GM15510 (cell line): ENCODE measurements around the gene EPB41L4A.

ENCODE experiments used
- POLR2A ChIP-seq: IDR thresholded peaks from 3 replicates; pipeline ENCODE4 v1.6.1; 2011; ENCODE audit warnings: borderline replicate concordance; ENCODE audit not compliant: insufficient read length; ENCODE audit errors: extremely low read depth

Gene EPB41L4A, protein sequence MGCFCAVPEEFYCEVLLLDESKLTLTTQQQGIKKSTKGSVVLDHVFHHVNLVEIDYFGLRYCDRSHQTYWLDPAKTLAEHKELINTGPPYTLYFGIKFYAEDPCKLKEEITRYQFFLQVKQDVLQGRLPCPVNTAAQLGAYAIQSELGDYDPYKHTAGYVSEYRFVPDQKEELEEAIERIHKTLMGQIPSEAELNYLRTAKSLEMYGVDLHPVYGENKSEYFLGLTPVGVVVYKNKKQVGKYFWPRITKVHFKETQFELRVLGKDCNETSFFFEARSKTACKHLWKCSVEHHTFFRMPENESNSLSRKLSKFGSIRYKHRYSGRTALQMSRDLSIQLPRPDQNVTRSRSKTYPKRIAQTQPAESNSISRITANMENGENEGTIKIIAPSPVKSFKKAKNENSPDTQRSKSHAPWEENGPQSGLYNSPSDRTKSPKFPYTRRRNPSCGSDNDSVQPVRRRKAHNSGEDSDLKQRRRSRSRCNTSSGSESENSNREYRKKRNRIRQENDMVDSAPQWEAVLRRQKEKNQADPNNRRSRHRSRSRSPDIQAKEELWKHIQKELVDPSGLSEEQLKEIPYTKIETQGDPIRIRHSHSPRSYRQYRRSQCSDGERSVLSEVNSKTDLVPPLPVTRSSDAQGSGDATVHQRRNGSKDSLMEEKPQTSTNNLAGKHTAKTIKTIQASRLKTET

DNA sequence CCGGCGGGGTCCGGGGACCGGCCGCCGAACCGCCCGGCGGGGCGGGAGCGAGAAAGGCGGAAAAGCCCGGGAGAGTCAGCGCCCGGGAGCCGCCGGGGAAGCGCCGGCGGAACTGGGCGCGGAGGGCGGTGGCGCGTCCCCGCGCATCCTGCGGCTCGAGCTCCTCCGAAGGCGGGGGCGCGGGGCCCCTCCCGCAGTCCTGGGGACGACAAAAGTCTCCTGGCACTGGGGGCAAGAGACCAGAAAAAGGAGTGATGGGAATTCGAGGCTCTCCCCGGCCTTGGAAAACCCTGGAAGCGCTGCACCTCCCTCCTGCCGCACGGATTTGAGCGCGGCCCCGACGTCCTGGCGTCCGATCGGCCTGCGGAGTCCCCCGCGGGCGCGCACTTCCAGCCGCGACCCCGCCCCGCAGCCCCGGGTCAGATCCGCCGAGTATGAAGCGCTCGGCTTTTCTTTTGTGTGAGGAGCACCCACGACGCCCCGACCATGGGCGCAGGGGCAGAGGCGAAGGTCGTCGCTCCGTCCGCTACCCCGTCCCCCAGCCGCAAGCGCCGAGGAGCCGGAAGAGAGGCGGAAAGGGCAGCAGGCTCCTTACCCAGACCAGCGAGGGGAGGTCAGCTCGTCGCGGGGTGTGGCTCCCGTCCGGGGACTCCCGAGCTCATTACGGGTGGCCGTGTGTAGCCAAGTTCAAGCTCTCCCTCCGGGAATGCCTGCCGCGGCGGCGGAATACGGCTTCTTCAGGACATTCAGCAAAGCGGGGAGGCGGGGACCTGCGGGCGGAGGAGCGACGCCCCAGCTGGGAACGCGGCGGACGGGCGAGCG, at the start of gene EPB41L4A:
Gene EPB41L4A, minus strand, starts transcription at position 114 of the 822 bp plus-strand sequence. CDS start 238 bp downstream, outside the sequence.
- no peak for TF ChIP-seq POLR2A

DNA sequence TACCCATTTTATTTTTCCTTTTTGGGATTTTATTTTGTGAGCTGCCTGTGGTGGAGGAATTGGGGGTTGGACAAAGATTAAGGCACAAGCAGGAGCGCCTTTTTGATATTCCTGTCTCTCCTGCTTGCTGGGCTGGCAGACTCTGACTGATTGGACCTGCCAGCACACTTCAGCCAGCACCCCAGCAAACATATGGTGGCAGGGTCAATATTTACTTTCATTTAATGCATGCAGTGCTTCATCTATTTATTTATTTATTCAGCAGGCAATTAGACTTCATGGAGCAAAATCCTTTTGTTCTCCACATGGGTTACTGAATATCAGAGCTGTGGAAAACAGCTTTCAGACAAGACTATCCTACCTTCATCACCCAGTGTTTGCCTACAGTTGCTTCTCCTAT, 48.4 kb upstream of the EPB41L4A start:
- no peak for TF ChIP-seq POLR2A

DNA sequence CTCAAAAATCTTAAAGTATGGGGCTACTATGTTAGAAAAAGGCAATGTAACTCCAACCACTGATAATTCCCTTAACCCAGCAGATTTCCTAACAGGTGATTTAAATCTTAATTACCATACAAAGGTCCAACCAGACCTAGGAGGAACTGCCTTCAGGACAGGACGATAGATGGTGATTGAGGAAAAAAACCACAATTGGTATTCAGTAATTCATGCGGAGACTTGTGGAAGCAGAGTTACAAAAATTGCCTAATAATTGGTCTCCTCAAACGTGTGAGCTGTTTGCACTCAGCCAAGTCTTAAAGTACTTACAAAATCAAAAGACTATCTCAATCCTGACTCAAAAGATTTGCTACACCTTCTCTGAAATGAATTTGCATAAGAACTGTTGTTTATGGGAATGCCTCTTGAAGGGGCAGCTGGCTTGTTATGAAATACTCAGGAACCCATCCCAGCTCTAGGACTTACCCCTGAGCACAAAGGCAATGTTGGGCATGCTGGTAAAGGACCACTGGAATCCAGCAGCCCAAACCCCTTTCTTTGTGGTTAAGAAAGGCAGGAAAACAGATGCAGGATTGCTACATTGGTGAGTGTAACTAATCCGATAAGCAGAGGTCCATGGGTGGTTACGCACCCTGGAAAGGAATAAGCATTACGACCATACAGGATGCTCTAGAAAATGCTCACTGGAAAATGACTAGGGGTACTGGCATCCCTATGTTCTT, 26.7 kb upstream of the EPB41L4A start:
- no peak for TF ChIP-seq POLR2A

DNA sequence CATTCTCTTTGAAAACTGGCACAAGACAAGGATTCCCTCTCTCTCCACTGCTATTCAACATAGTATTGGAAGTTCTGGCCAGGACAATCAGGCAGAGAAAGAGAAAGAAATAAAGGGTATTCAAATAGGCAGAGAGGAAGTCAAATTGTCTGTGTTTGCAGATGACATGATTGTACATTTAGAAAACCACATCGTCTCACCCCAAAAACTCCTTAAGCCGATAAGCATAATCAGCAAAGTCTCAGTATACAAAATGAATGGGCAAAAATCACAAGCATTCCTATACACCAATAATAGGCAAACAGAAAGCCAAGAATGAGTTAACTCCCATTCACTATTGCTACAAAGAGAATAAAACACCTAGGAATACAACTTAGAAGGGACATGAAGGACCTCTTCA, 21.0 kb upstream of the EPB41L4A start:
- TF ChIP-seq POLR2A: no peak

DNA sequence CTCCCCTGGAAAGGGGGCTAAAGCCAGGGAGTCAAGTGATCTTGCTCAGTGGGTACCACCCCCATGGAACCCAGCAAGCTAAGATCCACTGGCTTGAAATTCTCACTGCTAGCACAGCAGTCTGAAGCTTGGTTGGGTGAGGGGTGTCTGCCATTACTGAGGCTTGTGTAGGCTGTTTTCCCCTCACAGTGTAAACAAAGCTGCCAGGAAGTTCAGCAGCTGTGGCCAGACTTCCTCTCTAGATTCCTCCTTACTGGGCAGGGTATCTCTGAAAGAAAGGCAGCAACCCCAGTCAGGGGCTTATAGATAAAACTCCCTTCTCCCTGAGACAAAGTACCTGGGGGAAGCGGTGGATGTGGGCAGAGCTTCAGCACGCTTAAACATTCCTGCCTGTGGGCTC, 17.1 kb upstream of the EPB41L4A start:
- no peak for TF ChIP-seq POLR2A

DNA sequence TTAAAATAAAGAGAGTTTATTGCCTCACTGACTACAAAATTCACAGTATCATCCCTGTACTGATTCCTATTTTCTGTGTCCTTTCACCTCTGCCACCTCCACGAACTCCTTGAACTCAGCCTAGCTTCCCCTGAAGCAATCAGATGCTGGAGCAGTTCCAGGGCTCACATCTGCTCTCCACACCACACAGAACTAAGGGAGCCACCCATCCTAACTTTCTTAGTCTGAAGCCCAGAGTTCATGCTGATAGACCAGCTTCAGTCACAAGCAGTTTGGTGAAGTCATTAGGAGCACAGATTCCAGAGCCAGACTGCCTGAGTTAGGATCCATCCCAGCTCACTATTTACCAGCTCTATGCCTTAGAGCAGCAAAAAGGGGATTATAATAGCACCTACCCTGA, 15.6 kb upstream of the EPB41L4A start:
- TF ChIP-seq POLR2A: no peak

DNA sequence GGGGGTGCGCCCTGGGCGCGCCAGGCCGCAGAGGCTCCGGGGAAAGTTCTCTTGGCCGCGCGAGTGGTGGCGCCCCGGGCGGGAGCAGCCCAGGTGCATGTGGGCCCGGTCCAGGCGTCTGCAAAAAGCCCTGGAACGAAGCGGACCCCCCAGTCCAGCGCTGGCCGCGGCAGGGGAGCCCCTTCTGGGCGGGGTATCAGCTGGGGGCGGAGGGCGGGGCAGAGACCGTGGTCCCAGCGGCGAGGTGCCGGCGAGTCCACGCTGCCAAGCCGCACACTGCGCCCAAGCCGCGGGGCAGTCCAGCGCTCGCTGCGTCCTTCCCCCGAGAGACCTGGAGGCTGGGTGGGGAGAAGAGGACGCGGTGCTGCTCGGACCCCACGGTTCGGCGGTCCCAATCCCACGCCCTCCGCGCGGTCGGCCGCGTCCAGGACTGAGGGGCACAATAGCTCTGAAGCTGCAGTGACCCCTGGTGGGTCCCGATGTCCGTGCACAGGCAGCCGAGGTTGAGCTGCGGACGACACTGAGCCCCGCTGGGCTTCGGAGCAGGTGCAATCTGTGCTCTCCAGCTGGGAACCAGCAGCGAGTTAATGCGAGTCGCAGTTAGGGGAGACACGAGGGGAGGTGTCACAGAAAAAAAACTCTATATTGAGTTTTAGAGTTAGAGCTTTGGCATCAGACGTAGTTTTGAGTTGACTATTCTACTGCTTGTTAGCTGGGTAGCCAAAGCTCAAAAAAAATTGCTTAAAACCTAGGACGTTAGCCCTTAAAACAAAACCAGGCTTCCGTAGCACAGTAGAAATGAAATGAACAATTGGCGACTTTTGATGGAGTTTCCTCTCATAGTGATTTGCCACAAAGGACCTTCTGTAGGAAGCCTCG, 1.1 kb upstream of the EPB41L4A start:
- TF ChIP-seq POLR2A: no peak

DNA sequence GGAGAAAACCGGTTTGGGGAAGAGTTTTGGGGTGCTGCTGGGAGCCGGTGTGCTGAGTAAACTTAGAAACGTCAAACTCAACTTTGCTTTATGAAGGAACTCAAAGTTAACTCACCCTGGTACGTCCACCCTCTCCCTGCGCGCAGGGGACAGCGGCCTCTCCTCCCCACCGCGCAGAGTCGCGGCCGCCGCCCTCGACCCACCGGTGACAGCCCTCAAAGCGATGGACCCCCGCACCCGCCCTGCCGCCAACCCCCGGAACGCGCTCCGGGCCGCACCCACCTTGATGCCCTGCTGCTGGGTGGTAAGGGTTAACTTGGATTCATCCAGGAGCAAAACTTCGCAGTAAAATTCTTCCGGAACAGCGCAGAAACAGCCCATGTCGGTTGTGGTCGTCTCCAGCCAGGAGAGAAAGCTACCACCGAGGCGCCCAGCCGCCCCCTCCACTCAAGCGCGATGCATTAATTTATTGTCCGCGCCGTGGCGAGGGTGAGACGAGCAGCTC, 366 bp downstream of the EPB41L4A start:
- no peak for TF ChIP-seq POLR2A

DNA sequence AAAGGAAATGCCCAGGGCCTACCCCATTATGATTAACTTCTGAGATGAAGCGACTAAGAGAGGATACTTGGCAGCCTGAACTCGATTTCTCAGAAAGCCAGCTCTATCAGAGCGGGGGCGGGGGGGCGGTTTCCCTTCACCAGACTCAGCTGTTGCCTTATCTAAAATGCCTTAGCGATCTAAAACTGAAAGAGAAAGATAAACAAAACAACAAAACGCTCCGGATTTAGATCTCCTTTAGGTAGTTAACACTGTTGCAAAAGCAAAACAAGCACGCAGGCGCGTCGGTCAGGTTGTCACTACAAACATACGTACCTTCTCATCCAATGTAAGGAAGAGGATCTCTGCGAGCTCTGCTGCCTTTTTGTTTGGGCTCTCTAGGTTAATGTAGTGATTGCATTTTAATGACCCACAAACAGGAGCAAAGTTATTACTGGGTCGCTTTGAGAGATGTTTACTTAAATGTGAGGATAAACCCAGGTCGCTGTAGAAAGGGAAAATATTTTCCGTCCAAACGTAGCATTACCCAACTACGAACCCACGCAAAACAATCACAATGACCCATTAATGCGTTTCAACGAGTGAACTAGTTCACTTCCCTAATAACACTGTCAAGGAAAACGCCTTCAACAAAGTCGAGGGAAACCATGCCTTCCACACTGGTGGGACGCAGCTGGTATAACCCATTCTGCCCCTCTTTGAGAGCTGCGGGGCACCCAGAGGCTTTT, 982 bp downstream of the EPB41L4A start:
- no peak for TF ChIP-seq POLR2A

DNA sequence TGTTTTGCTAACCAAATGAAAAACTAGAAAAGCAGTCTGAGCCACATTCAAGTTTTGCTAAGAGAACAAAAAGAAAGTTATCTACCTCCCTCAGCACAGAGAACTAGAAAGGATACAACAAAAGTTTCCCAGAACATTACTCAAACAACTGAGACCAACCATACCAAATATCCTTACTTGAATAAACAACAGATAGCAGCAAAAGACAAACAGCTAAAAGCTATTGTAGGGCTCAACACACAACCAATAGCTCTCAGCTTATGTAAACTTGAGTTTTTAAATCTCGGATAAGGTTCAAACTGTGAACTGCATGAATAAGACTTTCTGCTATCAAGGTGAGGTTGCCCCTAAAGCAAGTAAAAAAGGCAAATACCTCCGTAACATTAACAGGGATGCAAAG, 3.5 kb downstream of the EPB41L4A start:
- TF ChIP-seq POLR2A: no peak

DNA sequence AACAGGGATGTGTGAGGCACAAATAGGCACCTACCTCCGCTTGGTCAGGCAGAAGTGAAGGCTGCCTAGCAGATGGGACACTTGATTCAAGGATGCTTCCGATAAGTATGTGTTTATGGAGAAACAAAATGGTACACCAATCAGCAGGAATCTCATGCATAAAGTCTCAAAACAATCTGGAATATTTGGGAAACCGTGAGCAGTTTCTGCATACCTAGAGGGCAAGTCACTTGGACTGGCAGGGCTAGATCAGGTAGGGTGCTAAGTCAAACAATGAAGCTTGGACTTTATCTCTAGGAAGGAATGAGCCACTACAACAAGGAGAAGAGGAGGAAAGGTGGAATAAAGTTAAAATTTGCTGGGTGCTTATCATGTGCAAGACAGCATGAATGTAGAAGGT, 5.5 kb downstream of the EPB41L4A start:
- no peak for TF ChIP-seq POLR2A

DNA sequence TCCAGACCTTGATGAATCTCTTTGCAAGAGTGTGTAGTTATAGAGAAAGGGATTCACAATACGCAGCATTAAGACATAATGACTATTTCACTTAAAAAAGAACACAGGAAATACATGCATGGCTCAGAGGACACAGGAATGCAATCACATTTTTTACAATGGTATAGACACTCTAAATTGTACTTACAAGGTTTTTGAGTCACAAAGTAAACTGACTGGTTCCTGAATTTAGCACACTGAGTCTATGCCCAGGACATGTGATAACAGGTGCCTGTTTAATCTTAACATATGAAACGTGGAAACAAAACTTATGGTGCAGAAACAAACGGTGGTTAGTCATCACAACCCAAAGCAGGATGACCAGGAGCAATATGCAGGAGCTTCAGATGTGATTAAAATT, 6.7 kb downstream of the EPB41L4A start:
- TF ChIP-seq POLR2A: no peak

DNA sequence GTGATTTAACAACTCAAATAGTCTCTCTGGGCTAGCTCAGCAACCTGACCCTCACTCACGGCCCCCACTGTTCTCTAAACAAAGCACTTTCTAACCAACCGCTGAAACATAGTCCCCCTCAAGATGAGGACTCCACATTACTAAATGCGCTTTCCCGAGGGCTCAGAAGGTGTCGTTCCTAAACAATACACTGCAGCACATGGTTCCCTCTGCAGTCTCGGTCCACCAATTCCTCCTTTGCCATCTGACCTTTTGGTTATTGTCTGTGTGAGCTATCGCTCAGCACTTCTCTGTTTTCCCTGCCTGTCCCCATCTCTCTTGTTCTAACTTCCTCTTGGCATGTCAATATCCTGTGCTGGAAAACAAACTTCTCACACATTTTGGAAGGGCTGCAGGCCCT, 7.2 kb downstream of the EPB41L4A start:
- no peak for TF ChIP-seq POLR2A

DNA sequence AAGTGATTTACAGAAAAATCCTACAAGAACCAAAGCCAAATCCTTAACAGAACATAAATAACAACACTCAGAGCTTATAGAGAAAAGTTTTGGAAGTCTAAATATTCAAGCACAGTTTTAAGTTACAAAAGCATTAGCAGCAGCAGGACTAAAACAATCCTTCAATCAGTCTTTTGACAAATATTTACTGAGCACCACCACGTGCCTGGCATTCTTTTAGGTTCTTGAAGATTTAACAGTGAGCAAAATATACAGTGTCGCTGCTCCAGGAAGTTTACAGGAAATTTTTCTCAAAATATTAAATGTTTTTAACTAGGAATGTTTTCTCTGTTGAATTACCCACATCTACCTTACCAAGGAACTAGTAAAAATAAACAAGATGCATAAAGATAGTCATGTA, 11.4 kb downstream of the EPB41L4A start:
- TF ChIP-seq POLR2A: no peak

DNA sequence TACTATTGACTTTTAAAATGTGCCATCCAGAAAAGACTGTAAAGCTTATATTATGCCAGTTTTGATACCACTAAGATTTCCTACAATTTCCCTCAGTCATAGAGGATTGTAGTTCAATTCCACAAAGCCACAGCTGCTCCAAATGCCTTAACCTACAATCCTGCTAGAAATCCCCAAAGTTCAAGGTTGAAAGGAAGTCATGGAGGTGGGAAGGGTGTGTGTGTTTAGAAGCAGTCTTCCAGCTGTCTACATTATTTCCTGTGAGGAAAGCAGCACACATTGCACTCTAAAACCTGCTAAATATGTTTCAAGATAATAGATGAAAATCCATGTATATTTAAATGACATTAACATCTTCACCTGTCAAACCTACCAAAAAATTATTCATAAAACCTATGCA, 11.8 kb downstream of the EPB41L4A start:
- no peak for TF ChIP-seq POLR2A
